ENCODE measurements around the gene SETD6.

SETD6 gene

GRCh38 chr16:58537124-58537906 lies 22.0 kb downstream of the SETD6 start:
- no peak for DNase-seq (ENCODE audit: low spot score)
- TF ChIP-seq CTCF (IDR thresholded peaks at IDR 0.05; ENCODE audit: extremely low read depth, insufficient read depth, missing control alignments): no peak
- in situ Hi-C loops (cut with MboI; ENCODE audit: low pct_unique_long_range_greater_than_20kb, low sequenced_read_pairs, unreplicated experiment): no loop called here

- DNase-seq (ENCODE audit: low spot score): no peak
- no peak for TF ChIP-seq CTCF (IDR thresholded peaks at IDR 0.05; ENCODE audit: extremely low read depth, insufficient read depth, missing control alignments)
- in situ Hi-C loops (cut with MboI; ENCODE audit: low pct_unique_long_range_greater_than_20kb, low sequenced_read_pairs, unreplicated experiment): no loop called here
Observed at GRCh38 chr16:58541711-58542110, 26.4 kb downstream of the SETD6 start.

GRCh38 chr16:58542291-58542690 lies 27.0 kb downstream of the SETD6 start:
- in situ Hi-C loops (cut with MboI; ENCODE audit: low pct_unique_long_range_greater_than_20kb, low sequenced_read_pairs, unreplicated experiment): no loop called here
- TF ChIP-seq CTCF (IDR thresholded peaks at IDR 0.05; ENCODE audit: extremely low read depth, insufficient read depth, missing control alignments): no peak
- no peak for DNase-seq (ENCODE audit: low spot score)

GRCh38 chr16:58543685-58544084 lies 28.4 kb downstream of the SETD6 start:
- no peak for TF ChIP-seq CTCF (IDR thresholded peaks at IDR 0.05; ENCODE audit: extremely low read depth, insufficient read depth, missing control alignments)
- in situ Hi-C loops (cut with MboI; ENCODE audit: low pct_unique_long_range_greater_than_20kb, low sequenced_read_pairs, unreplicated experiment): no loop called here
- DNase-seq (ENCODE audit: low spot score): no peak

- in situ Hi-C loops (cut with MboI; ENCODE audit: low pct_unique_long_range_greater_than_20kb, low sequenced_read_pairs, unreplicated experiment): no loop called here
- DNase-seq (ENCODE audit: low spot score): no peak
- TF ChIP-seq CTCF (IDR thresholded peaks at IDR 0.05; ENCODE audit: extremely low read depth, insufficient read depth, missing control alignments): no peak
Observed at GRCh38 chr16:58548378-58548777, 33.1 kb downstream of the SETD6 start.

GRCh38 chr16:58551496-58551895 lies 36.2 kb downstream of the SETD6 start:
- in situ Hi-C loops (cut with MboI; ENCODE audit: low pct_unique_long_range_greater_than_20kb, low sequenced_read_pairs, unreplicated experiment): no loop called here
- TF ChIP-seq CTCF (IDR thresholded peaks at IDR 0.05; ENCODE audit: extremely low read depth, insufficient read depth, missing control alignments): no peak
- DNase-seq (ENCODE audit: low spot score): no peak
